Measurements from ENCODE around the gene CEP85L. TPM values are rescaled to one million over a fixed set of nuclear protein-coding genes. Genes with fewer than 3 reads are reported as not detected.
A peak's percentile ranks its signal among the peaks of the same experiment; 100 is the strongest.

The CEP85L gene
- total and polyA plus RNA-seq, 10 of the 15 experiments (the other 5 are each of a cell fraction or from before 2014, with no cell fraction given): 1.8 to 10.9 (median 7.1) TPM

DNA sequence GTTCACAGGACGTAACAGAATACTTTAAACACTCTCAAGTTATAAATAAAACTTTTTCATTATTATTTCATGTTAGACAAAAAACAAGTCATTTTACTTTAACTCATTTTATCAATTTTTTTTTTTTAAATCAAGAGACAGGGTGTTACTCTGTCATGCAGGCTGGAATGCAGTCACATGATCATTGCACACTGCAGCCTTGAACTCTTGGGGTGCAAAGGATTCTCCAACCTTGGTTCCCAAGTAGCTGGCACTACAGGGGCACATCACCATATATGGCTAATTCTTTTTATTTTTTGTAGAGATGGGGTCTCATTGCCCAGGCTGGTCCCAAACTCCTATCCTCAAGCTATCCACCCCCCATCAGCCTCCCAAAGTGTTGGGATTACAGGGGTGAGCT is 89.1 kb downstream of the CEP85L start (continued):
- TF ChIP-seq EGR1 (IDR thresholded peaks at IDR 0.05; ENCODE audit: borderline replicate concordance in 1 of 2, low read depth in 2 of 2, low read length in 2 of 2) (no peak), SRF (IDR thresholded peaks at IDR 0.05; ENCODE audit: low read depth in 2 of 2, low read length in 2 of 2) (no peak)

DNA sequence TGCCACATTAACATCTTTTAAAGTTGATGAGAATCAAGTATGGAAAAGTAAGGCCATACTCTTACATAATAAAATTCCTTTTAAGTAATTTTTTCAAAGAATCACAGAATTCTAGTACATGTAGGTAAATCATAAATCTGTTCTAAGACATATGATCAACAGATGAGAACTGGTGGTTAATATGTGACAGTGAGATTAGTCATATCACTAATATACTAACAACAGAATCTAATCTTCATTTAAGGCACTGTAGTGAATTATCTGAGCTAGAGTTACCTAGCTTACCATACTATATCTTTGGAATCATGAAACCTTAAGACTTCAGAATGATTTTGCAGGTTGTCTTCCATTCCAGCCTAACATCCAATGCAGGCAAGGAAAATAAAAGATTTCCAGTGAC is 91.7 kb downstream of the CEP85L start:
- ATAC-seq: peak; percentile 57
- RAD21 ChIA-PET (ENCODE audit: unreplicated experiment): interaction anchor here (1.1 kb wide), 1 partner anchor 21 kb away, joined by 3 read pairs; no protein-coding TSS in a partner anchor
- no peak for DNase-seq (ENCODE audit: low read depth, low spot score)
- Histone ChIP-seq H3K4me3 (no peak overlapping the region), H3K27me3 (replicated peaks in 1 of 2; ENCODE audit: control insufficient read depth in 2 of 2, insufficient read depth in 2 of 2, low read length in 1 of 2) (no peaks in the 10 kb centered on the region), H3K4me1 (ENCODE audit: control insufficient read depth, insufficient read depth, low read length) (peaks cover 6% of the 10 kb centered on the region), H3K9me3 (replicated peaks; ENCODE audit: control insufficient read depth, insufficient read depth, low read length) (no peaks in the 10 kb centered on the region), H4K20me1 (ENCODE audit: control insufficient read depth, insufficient read depth) (no peaks in the 10 kb centered on the region), H2AFZ (ENCODE audit: control insufficient read depth, low read depth, low read length) (no peak overlapping the region), H3K36me3 (ENCODE audit: control insufficient read depth in 2 of 2, insufficient read depth in 2 of 2, low read length in 1 of 2) (no peaks in the 10 kb centered on the region; a peak in 1 of 4 replicates), H3K79me2 (ENCODE audit: control insufficient read depth, insufficient read depth, low read length) (no peaks in the 10 kb centered on the region), H3K9ac (ENCODE audit: control insufficient read depth, insufficient read depth, low read length) (no peak overlapping the region), H3K27ac (ENCODE audit: control insufficient read depth, insufficient read depth) (no peak overlapping the region), H3K4me2 (ENCODE audit: control insufficient read depth, insufficient read depth) (no peak overlapping the region)
- CTCF ChIA-PET: interaction anchor here (1.0 to 1.2 kb wide), 2 partner anchors 21 to 215 kb away, joined by 3 read pairs; no protein-coding TSS in a partner anchor
- in situ Hi-C loops (cut with MboI): no loop called here
- FAIRE-seq: no peak
- intact Hi-C loops (cut with micrococcal nuclease; ENCODE audit: unreplicated experiment): loop anchor here (10.0 kb wide), 2 partner anchors 335 to 1215 kb away; partner anchors contain the start of gene ASF1A
- SMC1A ChIA-PET (ENCODE audit: uncharacterized antibody, unreplicated experiment): interaction anchor here (0.6 to 0.9 kb wide), 2 partner anchors 58 to 236 kb away, joined by 3 to 4 read pairs; no protein-coding TSS in a partner anchor
- no TSS peak for BruUV-seq (replicated peaks)
- POLR2A ChIA-PET: interaction anchor here (0.6 kb wide), 1 partner anchor 78 kb away, joined by 4 read pairs; no protein-coding TSS in a partner anchor
- TF ChIP-seq, protein P1, sequence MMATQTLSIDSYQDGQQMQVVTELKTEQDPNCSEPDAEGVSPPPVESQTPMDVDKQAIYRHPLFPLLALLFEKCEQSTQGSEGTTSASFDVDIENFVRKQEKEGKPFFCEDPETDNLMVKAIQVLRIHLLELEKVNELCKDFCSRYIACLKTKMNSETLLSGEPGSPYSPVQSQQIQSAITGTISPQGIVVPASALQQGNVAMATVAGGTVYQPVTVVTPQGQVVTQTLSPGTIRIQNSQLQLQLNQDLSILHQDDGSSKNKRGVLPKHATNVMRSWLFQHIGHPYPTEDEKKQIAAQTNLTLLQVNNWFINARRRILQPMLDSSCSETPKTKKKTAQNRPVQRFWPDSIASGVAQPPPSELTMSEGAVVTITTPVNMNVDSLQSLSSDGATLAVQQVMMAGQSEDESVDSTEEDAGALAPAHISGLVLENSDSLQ (IDR thresholded peaks at IDR 0.05): no peak
- TF ChIP-seq EP300 (IDR thresholded peaks at IDR 0.05; ENCODE audit: borderline replicate concordance in 1 of 2, control insufficient read depth in 1 of 2, low read depth in 2 of 2, low read length in 2 of 2): no peak
- no peak for TF ChIP-seq NFIC (IDR thresholded peaks at IDR 0.05; ENCODE audit: low read depth, low read length)
- TF ChIP-seq, protein P2, sequence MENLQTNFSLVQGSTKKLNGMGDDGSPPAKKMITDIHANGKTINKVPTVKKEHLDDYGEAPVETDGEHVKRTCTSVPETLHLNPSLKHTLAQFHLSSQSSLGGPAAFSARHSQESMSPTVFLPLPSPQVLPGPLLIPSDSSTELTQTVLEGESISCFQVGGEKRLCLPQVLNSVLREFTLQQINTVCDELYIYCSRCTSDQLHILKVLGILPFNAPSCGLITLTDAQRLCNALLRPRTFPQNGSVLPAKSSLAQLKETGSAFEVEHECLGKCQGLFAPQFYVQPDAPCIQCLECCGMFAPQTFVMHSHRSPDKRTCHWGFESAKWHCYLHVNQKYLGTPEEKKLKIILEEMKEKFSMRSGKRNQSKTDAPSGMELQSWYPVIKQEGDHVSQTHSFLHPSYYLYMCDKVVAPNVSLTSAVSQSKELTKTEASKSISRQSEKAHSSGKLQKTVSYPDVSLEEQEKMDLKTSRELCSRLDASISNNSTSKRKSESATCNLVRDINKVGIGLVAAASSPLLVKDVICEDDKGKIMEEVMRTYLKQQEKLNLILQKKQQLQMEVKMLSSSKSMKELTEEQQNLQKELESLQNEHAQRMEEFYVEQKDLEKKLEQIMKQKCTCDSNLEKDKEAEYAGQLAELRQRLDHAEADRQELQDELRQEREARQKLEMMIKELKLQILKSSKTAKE (IDR thresholded peaks at IDR 0.05; ENCODE audit: low read depth, poor library complexity, severe bottlenecking): no peak
- no peak for TF ChIP-seq EED (IDR thresholded peaks at IDR 0.05; ENCODE audit: low read depth)
- TF ChIP-seq FOXM1 (IDR thresholded peaks at IDR 0.05; ENCODE audit: low read depth, low read length): no peak
- TF ChIP-seq TBL1XR1 (IDR thresholded peaks at IDR 0.05; ENCODE audit: low read depth, low read length): no peak
- TF ChIP-seq EGR1 (IDR thresholded peaks at IDR 0.05; ENCODE audit: borderline replicate concordance in 1 of 2, low read depth in 2 of 2, low read length in 2 of 2): no peak
- no peak for TF ChIP-seq STAT1 (conservative IDR thresholded peaks at IDR 0.05)
- TF ChIP-seq, protein P3, sequence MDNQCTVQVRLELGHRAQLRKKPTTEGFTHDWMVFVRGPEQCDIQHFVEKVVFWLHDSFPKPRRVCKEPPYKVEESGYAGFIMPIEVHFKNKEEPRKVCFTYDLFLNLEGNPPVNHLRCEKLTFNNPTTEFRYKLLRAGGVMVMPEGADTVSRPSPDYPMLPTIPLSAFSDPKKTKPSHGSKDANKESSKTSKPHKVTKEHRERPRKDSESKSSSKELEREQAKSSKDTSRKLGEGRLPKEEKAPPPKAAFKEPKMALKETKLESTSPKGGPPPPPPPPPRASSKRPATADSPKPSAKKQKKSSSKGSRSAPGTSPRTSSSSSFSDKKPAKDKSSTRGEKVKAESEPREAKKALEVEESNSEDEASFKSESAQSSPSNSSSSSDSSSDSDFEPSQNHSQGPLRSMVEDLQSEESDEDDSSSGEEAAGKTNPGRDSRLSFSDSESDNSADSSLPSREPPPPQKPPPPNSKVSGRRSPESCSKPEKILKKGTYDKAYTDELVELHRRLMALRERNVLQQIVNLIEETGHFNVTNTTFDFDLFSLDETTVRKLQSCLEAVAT (IDR thresholded peaks at IDR 0.05): no peak
- TF ChIP-seq, protein P4, sequence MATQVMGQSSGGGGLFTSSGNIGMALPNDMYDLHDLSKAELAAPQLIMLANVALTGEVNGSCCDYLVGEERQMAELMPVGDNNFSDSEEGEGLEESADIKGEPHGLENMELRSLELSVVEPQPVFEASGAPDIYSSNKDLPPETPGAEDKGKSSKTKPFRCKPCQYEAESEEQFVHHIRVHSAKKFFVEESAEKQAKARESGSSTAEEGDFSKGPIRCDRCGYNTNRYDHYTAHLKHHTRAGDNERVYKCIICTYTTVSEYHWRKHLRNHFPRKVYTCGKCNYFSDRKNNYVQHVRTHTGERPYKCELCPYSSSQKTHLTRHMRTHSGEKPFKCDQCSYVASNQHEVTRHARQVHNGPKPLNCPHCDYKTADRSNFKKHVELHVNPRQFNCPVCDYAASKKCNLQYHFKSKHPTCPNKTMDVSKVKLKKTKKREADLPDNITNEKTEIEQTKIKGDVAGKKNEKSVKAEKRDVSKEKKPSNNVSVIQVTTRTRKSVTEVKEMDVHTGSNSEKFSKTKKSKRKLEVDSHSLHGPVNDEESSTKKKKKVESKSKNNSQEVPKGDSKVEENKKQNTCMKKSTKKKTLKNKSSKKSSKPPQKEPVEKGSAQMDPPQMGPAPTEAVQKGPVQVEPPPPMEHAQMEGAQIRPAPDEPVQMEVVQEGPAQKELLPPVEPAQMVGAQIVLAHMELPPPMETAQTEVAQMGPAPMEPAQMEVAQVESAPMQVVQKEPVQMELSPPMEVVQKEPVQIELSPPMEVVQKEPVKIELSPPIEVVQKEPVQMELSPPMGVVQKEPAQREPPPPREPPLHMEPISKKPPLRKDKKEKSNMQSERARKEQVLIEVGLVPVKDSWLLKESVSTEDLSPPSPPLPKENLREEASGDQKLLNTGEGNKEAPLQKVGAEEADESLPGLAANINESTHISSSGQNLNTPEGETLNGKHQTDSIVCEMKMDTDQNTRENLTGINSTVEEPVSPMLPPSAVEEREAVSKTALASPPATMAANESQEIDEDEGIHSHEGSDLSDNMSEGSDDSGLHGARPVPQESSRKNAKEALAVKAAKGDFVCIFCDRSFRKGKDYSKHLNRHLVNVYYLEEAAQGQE (IDR thresholded peaks at IDR 0.05; ENCODE audit: low read depth, low read length): no peak
- no peak for TF ChIP-seq MXI1 (IDR thresholded peaks at IDR 0.05; ENCODE audit: low read depth, low read length)
- no peak for TF ChIP-seq CHD4 (IDR thresholded peaks at IDR 0.05)

All from GM12878 (cell line).